Measurements from ENCODE around the gene PPIP5K1.
"Not testable (repeated sequence)": the region's sequence is repeated elsewhere in the genome, so short reads cannot be mapped to it uniquely, and the experiment has no call there.

The PPIP5K1 gene

GRCh38 chr15:43574607-43575006 is 15.4 kb downstream of the PPIP5K1 start:
- H3K36me3 Mint-ChIP-seq (ENCODE audit: insufficient read depth); H3K9me3 Mint-ChIP-seq; ATAC-seq (replicated peaks; ENCODE audit: extremely low read depth, poor library complexity, severe bottlenecking); H3K27ac Mint-ChIP-seq (ENCODE audit: low read depth); H3K4me3 Mint-ChIP-seq; H3K4me1 Mint-ChIP-seq; DNase-seq (ENCODE audit: low spot score in 2 of 2); H3K27me3 Mint-ChIP-seq: not testable (repeated sequence)

GRCh38 chr15:43566615-43567014 is 23.4 kb downstream of the PPIP5K1 start:
- not testable (repeated sequence) for H3K4me3 Mint-ChIP-seq; H3K27ac Mint-ChIP-seq (ENCODE audit: low read depth); H3K9me3 Mint-ChIP-seq; H3K36me3 Mint-ChIP-seq (ENCODE audit: insufficient read depth); H3K4me1 Mint-ChIP-seq; DNase-seq (ENCODE audit: low spot score in 2 of 2); ATAC-seq (replicated peaks; ENCODE audit: extremely low read depth, poor library complexity, severe bottlenecking); H3K27me3 Mint-ChIP-seq

GRCh38 chr15:43563793-43564192 is 26.2 kb downstream of the PPIP5K1 start:
- H3K9me3 Mint-ChIP-seq; H3K4me1 Mint-ChIP-seq; H3K4me3 Mint-ChIP-seq; ATAC-seq (replicated peaks; ENCODE audit: extremely low read depth, poor library complexity, severe bottlenecking); H3K27ac Mint-ChIP-seq (ENCODE audit: low read depth); H3K36me3 Mint-ChIP-seq (ENCODE audit: insufficient read depth); H3K27me3 Mint-ChIP-seq; DNase-seq (ENCODE audit: low spot score in 2 of 2): not testable (repeated sequence)

- not testable (repeated sequence) for H3K4me1 Mint-ChIP-seq; H3K27me3 Mint-ChIP-seq; ATAC-seq (replicated peaks; ENCODE audit: extremely low read depth, poor library complexity, severe bottlenecking); H3K27ac Mint-ChIP-seq (ENCODE audit: low read depth); H3K36me3 Mint-ChIP-seq (ENCODE audit: insufficient read depth); DNase-seq (ENCODE audit: low spot score in 2 of 2); H3K9me3 Mint-ChIP-seq; H3K4me3 Mint-ChIP-seq
These were observed 27.3 kb downstream of the PPIP5K1 start for GRCh38 chr15:43562753-43563152.

GRCh38 chr15:43552986-43553385 is 37.0 kb downstream of the PPIP5K1 start:
- Mint-ChIP-seq H3K36me3 (ENCODE audit: insufficient read depth) (peaks cover 16% of the 10 kb centered on the region), H3K4me3 (no peak overlapping the region), H3K9me3 (no peaks in the 10 kb centered on the region), H3K27me3 (no peaks in the 10 kb centered on the region), H3K27ac (ENCODE audit: low read depth) (no peak overlapping the region), H3K4me1 (no peaks in the 10 kb centered on the region)
- DNase-seq (ENCODE audit: low spot score in 2 of 2) (no peak), ATAC-seq (replicated peaks; ENCODE audit: extremely low read depth, poor library complexity, severe bottlenecking) (no peak)

GRCh38 chr15:43552256-43552655 is 37.8 kb downstream of the PPIP5K1 start:
- H3K36me3 Mint-ChIP-seq (ENCODE audit: insufficient read depth) = peaks cover 16% of the 10 kb centered on the region
- ATAC-seq (replicated peaks; ENCODE audit: extremely low read depth, poor library complexity, severe bottlenecking) = no peak
- no peak for DNase-seq (ENCODE audit: low spot score in 2 of 2)
- no peak overlapping the region for H3K27ac Mint-ChIP-seq (ENCODE audit: low read depth)
- H3K4me1 Mint-ChIP-seq = no peaks in the 10 kb centered on the region
- H3K27me3 Mint-ChIP-seq = no peaks in the 10 kb centered on the region
- H3K9me3 Mint-ChIP-seq = no peaks in the 10 kb centered on the region
- no peak overlapping the region for H3K4me3 Mint-ChIP-seq

GRCh38 chr15:43550527-43551363 is 39.3 kb downstream of the PPIP5K1 start:
- ATAC-seq (replicated peaks; ENCODE audit: extremely low read depth, poor library complexity, severe bottlenecking) (no peak), DNase-seq (ENCODE audit: low spot score in 2 of 2) (no peak)
- Mint-ChIP-seq H3K27me3 (no peaks in the 10 kb centered on the region), H3K4me3 (no peak overlapping the region), H3K27ac (ENCODE audit: low read depth) (no peak overlapping the region), H3K9me3 (no peaks in the 10 kb centered on the region), H3K4me1 (no peaks in the 10 kb centered on the region), H3K36me3 (ENCODE audit: insufficient read depth) (peaks cover 12% of the 10 kb centered on the region)

GRCh38 chr15:43547539-43547938 is 42.5 kb downstream of the PPIP5K1 start:
- Mint-ChIP-seq H3K27me3 (no peaks in the 10 kb centered on the region), H3K4me3 (no peak overlapping the region), H3K9me3 (no peaks in the 10 kb centered on the region), H3K4me1 (no peaks in the 10 kb centered on the region), H3K27ac (ENCODE audit: low read depth) (no peak overlapping the region), H3K36me3 (ENCODE audit: insufficient read depth) (peaks cover 5% of the 10 kb centered on the region)
- no peak for DNase-seq (ENCODE audit: low spot score in 2 of 2)
- no peak for ATAC-seq (replicated peaks; ENCODE audit: extremely low read depth, poor library complexity, severe bottlenecking)

GRCh38 chr15:43545426-43545825 is 44.6 kb downstream of the PPIP5K1 start:
- no peak for DNase-seq (ENCODE audit: low spot score in 2 of 2)
- ATAC-seq (replicated peaks; ENCODE audit: extremely low read depth, poor library complexity, severe bottlenecking) = no peak
- Mint-ChIP-seq H3K27me3 (no peaks in the 10 kb centered on the region), H3K4me1 (no peaks in the 10 kb centered on the region), H3K36me3 (ENCODE audit: insufficient read depth) (no peaks in the 10 kb centered on the region), H3K27ac (ENCODE audit: low read depth) (no peak overlapping the region), H3K9me3 (no peaks in the 10 kb centered on the region), H3K4me3 (no peak overlapping the region)

GRCh38 chr15:43544266-43544665 is 45.7 kb downstream of the PPIP5K1 start:
- Mint-ChIP-seq H3K27me3 (no peaks in the 10 kb centered on the region), H3K4me3 (no peak overlapping the region), H3K36me3 (ENCODE audit: insufficient read depth) (no peaks in the 10 kb centered on the region), H3K27ac (ENCODE audit: low read depth) (no peak overlapping the region), H3K9me3 (no peaks in the 10 kb centered on the region), H3K4me1 (no peaks in the 10 kb centered on the region)
- no peak for DNase-seq (ENCODE audit: low spot score in 2 of 2)
- ATAC-seq (replicated peaks; ENCODE audit: extremely low read depth, poor library complexity, severe bottlenecking) = no peak

GRCh38 chr15:43541785-43542184 is 48.2 kb downstream of the PPIP5K1 start:
- no peaks in the 10 kb centered on the region for H3K36me3 Mint-ChIP-seq (ENCODE audit: insufficient read depth)
- H3K9me3 Mint-ChIP-seq = no peaks in the 10 kb centered on the region

GRCh38 chr15:43538091-43538490 is 51.9 kb downstream of the PPIP5K1 start:
- H3K9me3 Mint-ChIP-seq = no peaks in the 10 kb centered on the region
- no peak overlapping the region for H3K4me3 Mint-ChIP-seq
- no peak for ATAC-seq (replicated peaks; ENCODE audit: extremely low read depth, poor library complexity, severe bottlenecking)

More at GRCh38 chr15:43541785-43542184, 48.2 kb downstream of the PPIP5K1 start:
- no peak overlapping the region for H3K27ac Mint-ChIP-seq (ENCODE audit: low read depth)
- H3K27me3 Mint-ChIP-seq = no peaks in the 10 kb centered on the region
- H3K4me1 Mint-ChIP-seq = no peaks in the 10 kb centered on the region
- H3K4me3 Mint-ChIP-seq = no peak overlapping the region
- ATAC-seq (replicated peaks; ENCODE audit: extremely low read depth, poor library complexity, severe bottlenecking) (no peak), DNase-seq (ENCODE audit: low spot score in 2 of 2) (no peak)

GRCh38 chr15:43534897-43535296 is 55.1 kb downstream of the PPIP5K1 start:
- Mint-ChIP-seq H3K27ac (ENCODE audit: low read depth) (no peak overlapping the region), H3K4me3 (no peak overlapping the region), H3K9me3 (no peaks in the 10 kb centered on the region), H3K4me1 (no peaks in the 10 kb centered on the region), H3K36me3 (ENCODE audit: insufficient read depth) (peaks cover 7% of the 10 kb centered on the region), H3K27me3 (no peaks in the 10 kb centered on the region)
- no peak for DNase-seq (ENCODE audit: low spot score in 2 of 2)
- ATAC-seq (replicated peaks; ENCODE audit: extremely low read depth, poor library complexity, severe bottlenecking) = no peak

More at GRCh38 chr15:43538091-43538490, 51.9 kb downstream of the PPIP5K1 start:
- no peak for DNase-seq (ENCODE audit: low spot score in 2 of 2)
- Mint-ChIP-seq H3K36me3 (ENCODE audit: insufficient read depth) (peaks cover 5% of the 10 kb centered on the region), H3K4me1 (no peaks in the 10 kb centered on the region), H3K27me3 (no peaks in the 10 kb centered on the region), H3K27ac (ENCODE audit: low read depth) (no peak overlapping the region)

Data from central memory CD8-positive, alpha-beta T cell (primary cell).